ENCODE data around the gene INTS7.

DNA sequence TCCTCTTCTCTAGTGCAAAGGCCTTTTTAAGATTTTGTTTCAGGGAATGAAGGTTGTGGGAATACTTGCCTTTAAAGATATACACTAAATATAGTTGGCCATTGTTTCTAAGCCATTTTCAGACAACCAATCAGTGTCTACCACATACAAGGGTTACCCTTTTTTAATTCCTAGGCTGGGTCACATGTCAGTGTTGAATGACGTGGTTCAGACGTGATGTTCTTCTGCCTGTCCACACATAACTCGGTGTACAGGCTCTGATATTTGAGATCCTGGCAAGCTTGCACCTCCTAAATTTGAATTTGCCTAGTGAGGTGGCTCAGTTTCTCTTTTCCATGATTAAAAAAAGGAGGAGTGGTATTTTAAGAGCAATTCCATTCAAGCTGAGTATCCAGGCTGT, 39.0 kb upstream of the INTS7 start:
- TF ChIP-seq, protein P1, sequence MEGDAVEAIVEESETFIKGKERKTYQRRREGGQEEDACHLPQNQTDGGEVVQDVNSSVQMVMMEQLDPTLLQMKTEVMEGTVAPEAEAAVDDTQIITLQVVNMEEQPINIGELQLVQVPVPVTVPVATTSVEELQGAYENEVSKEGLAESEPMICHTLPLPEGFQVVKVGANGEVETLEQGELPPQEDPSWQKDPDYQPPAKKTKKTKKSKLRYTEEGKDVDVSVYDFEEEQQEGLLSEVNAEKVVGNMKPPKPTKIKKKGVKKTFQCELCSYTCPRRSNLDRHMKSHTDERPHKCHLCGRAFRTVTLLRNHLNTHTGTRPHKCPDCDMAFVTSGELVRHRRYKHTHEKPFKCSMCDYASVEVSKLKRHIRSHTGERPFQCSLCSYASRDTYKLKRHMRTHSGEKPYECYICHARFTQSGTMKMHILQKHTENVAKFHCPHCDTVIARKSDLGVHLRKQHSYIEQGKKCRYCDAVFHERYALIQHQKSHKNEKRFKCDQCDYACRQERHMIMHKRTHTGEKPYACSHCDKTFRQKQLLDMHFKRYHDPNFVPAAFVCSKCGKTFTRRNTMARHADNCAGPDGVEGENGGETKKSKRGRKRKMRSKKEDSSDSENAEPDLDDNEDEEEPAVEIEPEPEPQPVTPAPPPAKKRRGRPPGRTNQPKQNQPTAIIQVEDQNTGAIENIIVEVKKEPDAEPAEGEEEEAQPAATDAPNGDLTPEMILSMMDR (IDR thresholded peaks at IDR 0.05 in 8 of 11, conservative IDR thresholded peaks at IDR 0.05 in 3 of 11), result no peak
- no peak for TF ChIP-seq POLR2AphosphoS5 (IDR thresholded peaks at IDR 0.05)
